ENCODE data around the gene COX6B2.

COX6B2 gene

DNA sequence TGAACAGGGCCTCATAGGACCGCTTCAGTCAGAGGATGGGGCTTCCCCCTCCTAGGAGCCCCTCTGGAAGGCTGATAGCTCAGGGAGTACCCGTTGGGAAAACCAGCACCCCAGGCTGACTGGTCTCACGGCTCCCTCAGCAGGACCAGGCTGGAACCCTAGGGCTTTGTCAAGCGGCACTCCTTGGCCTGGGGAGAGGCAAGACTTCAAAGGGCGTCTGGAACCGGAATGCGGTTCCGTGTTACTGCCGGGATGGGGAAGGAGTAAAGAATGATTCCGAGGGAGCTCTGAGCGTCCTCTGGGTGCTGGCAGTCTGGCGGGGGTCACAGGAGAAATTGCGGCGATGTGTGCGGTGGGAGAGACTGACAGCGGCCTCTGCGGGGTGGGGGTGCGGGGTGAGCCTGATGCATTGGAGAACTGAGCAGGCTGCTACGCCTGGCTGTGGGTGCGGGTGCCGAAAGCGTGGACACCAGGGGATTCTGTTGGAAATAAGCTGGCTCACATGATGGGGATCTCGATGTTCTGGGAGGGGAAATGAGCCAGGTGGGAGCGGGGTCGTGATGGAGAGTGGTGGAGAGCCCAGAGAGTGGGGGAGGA is 1.9 kb downstream of the COX6B2 start:
- no peak for DNase-seq (ENCODE audit: low read depth, low spot score)
- no peak overlapping the region for H3K4me3 ChIP-seq (ENCODE audit: low read depth, low read length)
- in situ Hi-C loops (cut with HindIII; ENCODE audit: low sequenced_read_pairs), result no loop called here
- no peak for TF ChIP-seq CTCF (IDR thresholded peaks at IDR 0.05; ENCODE audit: low read depth, low read length)

DNA sequence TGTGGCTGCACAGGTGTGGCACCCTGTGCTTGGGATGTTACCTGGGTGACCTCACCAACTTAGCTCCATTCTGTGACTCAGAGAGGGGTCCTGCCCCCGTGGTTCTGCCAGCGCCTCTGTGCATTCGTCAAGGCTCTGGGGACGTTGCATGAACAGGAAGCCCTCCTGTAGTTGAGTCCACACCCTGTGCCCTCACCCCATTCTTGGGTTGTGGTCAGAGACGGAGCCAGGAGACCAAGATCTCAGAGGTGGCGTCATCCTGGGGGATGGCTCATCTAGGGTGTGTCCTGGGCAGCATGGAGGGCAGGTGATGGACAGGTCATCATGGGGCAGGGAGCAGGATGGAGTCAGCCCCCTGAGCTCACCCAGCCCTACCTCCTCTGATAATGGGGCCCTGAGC is 2.5 kb downstream of the COX6B2 start:
- no peak for TF ChIP-seq CTCF (IDR thresholded peaks at IDR 0.05; ENCODE audit: low read depth, low read length)
- DNase-seq (ENCODE audit: low read depth, low spot score), result no peak
- no peak overlapping the region for H3K4me3 ChIP-seq (ENCODE audit: low read depth, low read length)
- in situ Hi-C loops (cut with HindIII; ENCODE audit: low sequenced_read_pairs), result no loop called here

GRCh38 chr19:55350620-55351315 is 3.8 kb downstream of the COX6B2 start:
- in situ Hi-C loops (cut with HindIII; ENCODE audit: low sequenced_read_pairs), result no loop called here
- no peak overlapping the region for H3K4me3 ChIP-seq (ENCODE audit: low read depth, low read length)
- no peak for DNase-seq (ENCODE audit: low read depth, low spot score)
- no peak for TF ChIP-seq CTCF (IDR thresholded peaks at IDR 0.05; ENCODE audit: low read depth, low read length)

GRCh38 chr19:55348317-55349034 is 6.0 kb downstream of the COX6B2 start:
- in situ Hi-C loops (cut with HindIII; ENCODE audit: low sequenced_read_pairs), result no loop called here
- no peak for TF ChIP-seq CTCF (IDR thresholded peaks at IDR 0.05; ENCODE audit: low read depth, low read length)
- H3K4me3 ChIP-seq (ENCODE audit: low read depth, low read length), result no peak overlapping the region
- no peak for DNase-seq (ENCODE audit: low read depth, low spot score)

DNA sequence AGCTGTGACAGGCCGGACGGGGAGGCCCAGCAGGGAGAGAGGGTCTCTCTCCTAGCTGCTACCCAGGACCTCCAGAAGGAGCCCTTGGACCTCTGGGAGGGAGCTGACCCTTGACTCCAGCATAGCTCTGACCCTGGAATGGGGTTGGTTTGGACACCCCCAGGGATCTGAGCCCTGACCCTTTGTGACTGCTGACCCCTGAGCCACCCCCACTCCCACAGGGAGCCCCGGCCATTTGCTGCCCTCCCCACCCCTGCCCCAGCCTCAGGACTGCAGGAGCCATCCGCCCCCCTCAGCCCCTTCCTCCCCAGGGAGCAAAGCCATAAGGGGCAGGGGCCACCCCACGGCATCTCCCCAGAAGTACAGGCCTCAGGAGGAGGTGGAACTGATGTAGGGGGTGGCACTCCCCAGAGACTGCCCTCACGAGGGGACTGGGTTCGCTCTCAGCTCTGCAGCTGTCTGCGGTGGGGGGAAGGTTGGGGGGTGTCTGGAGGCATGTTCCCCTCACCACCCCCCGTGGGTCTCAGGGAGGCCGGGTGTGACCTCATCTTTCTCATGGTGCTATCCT is 7.0 kb downstream of the COX6B2 start:
- in situ Hi-C loops (cut with HindIII; ENCODE audit: low sequenced_read_pairs), result no loop called here
- DNase-seq (ENCODE audit: low read depth, low spot score), result no peak
- no peak for TF ChIP-seq CTCF (IDR thresholded peaks at IDR 0.05; ENCODE audit: low read depth, low read length)
- no peak overlapping the region for H3K4me3 ChIP-seq (ENCODE audit: low read depth, low read length)

DNA sequence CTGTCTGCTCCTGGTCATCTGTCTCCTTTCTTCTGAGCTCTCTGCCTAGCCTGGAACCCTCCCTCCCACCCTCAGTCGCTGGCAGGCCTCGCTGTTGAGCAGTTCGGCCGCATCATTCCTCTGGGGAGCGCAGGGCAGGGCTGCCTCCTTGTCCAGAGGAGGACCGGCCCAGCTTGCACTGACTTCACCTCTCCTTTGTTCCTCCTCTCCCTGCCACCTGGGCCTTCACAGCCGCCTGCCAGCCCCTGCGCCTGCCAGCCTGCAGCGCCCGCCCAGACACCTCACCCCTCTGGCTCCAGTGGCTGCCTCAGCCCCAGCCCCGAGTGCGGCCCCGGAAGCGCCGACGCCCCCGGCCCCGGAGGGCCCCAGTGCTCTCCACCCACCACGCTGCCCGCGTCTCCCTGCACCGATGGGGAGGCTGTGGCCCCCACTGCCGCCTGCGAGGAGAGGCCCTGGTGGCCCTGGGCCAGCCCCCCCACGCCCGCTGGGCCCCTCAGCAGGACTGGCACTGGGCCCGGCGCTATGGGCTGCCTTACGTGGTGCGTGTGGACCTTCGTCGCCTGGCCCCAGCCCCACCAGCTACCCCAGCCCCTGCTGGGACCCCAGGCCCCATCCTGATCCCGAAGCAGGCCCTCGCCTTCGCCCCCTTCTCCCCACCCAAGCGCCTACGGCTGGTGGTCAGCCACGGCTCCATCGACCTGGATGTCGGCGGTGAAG is 7.6 kb downstream of the COX6B2 start:
- in situ Hi-C loops (cut with HindIII; ENCODE audit: low sequenced_read_pairs), result no loop called here

More for the DNA sequence above, 7.6 kb downstream of the COX6B2 start:
- no peak for DNase-seq (ENCODE audit: low read depth, low spot score)
- no peak for TF ChIP-seq CTCF (IDR thresholded peaks at IDR 0.05; ENCODE audit: low read depth, low read length)
- H3K4me3 ChIP-seq (ENCODE audit: low read depth, low read length), result no peak overlapping the region
